ENCODE results near the gene PLEKHA1. TPM values are rescaled to one million over a fixed set of nuclear protein-coding genes. Genes with fewer than 3 reads are reported as not detected.

PLEKHA1 gene
- total and polyA plus RNA-seq, 2 of the 4 experiments (the other 2 are of a cell fraction) = 7.2 to 9.5 TPM

DNA sequence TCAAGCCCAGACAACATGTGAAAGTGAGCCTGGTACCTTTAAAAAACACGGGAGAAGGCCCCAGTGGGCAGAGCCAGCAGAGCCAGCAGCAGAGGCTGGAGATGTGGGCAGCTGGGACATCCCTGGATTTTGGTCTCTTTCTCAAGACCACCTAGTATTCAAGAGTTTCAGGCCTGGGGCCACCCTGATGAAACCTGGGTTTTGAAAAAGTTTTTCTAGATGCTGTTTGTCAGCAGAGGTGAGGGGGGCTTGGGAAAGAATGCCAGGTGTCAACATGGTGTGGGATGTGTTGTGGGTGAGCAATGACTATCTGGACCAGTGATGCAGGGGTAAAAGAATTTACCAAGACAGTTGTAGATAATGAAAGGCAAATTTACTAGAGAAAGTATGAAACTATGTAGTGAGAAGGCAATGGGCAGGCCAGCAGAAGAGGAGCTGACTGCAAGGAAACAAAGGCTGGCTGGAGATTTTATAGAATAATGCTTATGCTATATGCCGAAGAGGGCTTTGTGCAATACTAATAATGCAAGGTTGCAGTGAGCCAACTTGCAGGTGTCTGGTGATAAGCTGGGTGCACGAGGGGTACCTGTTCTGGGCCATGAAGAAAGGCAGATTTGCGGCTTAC is 28.1 kb upstream of the PLEKHA1 start:
- DNase-seq (no peak), ATAC-seq (ENCODE audit: low read depth) (no peak)
- Histone ChIP-seq H3K23ac (ENCODE audit: low read depth, low read length) (no peak overlapping the region), H3K4me3 (ENCODE audit: insufficient read depth, low read depth, low read length) (no peak overlapping the region), H3K9ac (ENCODE audit: low read depth, low read length) (no peak overlapping the region), H4K8ac (ENCODE audit: low read depth in 2 of 2, low read length in 2 of 2) (no peak overlapping the region), H3K9me3 (ENCODE audit: control insufficient read depth, insufficient read depth, low read length) (peaks cover 7% of the 10 kb centered on the region; the same call in 1 of the 2 replicates), H2BK20ac (ENCODE audit: low read depth, low read length) (no peak overlapping the region), H2BK15ac (ENCODE audit: low read depth, low read length) (no peak overlapping the region), H3K4me1 (ENCODE audit: control insufficient read depth, insufficient read depth, low read length) (no peaks in the 10 kb centered on the region), H3K18ac (ENCODE audit: low read depth, low read length) (no peak overlapping the region), H3K56ac (ENCODE audit: extremely low read depth, insufficient read depth, low read length) (no peak overlapping the region), H3K79me1 (ENCODE audit: low read depth in 1 of 2, low read length in 2 of 2) (no peaks in the 10 kb centered on the region), H2BK120ac (ENCODE audit: low read depth, low read length) (no peak overlapping the region), H3K36me3 (ENCODE audit: control insufficient read depth, insufficient read depth, low read length) (no peaks in the 10 kb centered on the region), H3K14ac (replicated peaks; ENCODE audit: low read depth, low read length) (no peak overlapping the region), H2BK5ac (ENCODE audit: low read depth, low read length, poor library complexity, severe bottlenecking) (no peak overlapping the region), H4K5ac (ENCODE audit: low read depth, low read length) (no peak overlapping the region), H3K27ac (ENCODE audit: insufficient read depth, low read length) (no peak overlapping the region), H3K27me3 (ENCODE audit: control insufficient read depth, insufficient read depth, low read length) (peaks cover 20% of the 10 kb centered on the region), H2AK5ac (ENCODE audit: low read depth, low read length) (no peak overlapping the region), H3K4me2 (ENCODE audit: low read depth, low read length) (no peak overlapping the region), H4K20me1 (ENCODE audit: insufficient read depth, low read length) (no peaks in the 10 kb centered on the region; the same call in 1 of the 2 replicates), H4K91ac (ENCODE audit: insufficient read depth, low read depth, low read length) (no peak overlapping the region), H3K9me1 (ENCODE audit: insufficient read depth, low read length) (no peaks in the 10 kb centered on the region), H2AK9ac (replicated peaks; ENCODE audit: low read depth, low read length, poor library complexity) (no peak overlapping the region), H2AFZ (replicated peaks; ENCODE audit: low read length, poor library complexity) (no peak overlapping the region), H3K4ac (ENCODE audit: low read depth, low read length) (no peak overlapping the region)
- no CpG with 5 or more reads among the region's 4 CpGs for WGBS, 2 experiments (ENCODE audit: extremely low coverage in 2 of 2, insufficient read length in 1 of 2)
- ChIA-PET CTCF (no interaction called here), POLR2A (ENCODE audit: unreplicated experiment) (no interaction called here)
- no TSS peak for BruUV-seq (replicated peaks)
- intact Hi-C loops (cut with micrococcal nuclease) = no loop called here
- dilution Hi-C loops (cut with HindIII; ENCODE audit: low sequenced_read_pairs, unreplicated experiment) = no loop called here
- TF ChIP-seq MAFK (IDR thresholded peaks at IDR 0.05; ENCODE audit: low read depth, low read length) = no peak
- no peak for TF ChIP-seq USF2 (IDR thresholded peaks at IDR 0.05; ENCODE audit: low read depth, low read length)
- no peak for TF ChIP-seq MXI1 (IDR thresholded peaks at IDR 0.05; ENCODE audit: borderline replicate concordance, low read depth, low read length)
- TF ChIP-seq CEBPB (IDR thresholded peaks at IDR 0.05; ENCODE audit: low read depth, low read length) = no peak
- no peak for TF ChIP-seq CHD1 (IDR thresholded peaks at IDR 0.05; ENCODE audit: low read depth, low read length)
- TF ChIP-seq RCOR1 (IDR thresholded peaks at IDR 0.05; ENCODE audit: insufficient replicate concordance, low read length) = no peak
- TF ChIP-seq FOS (IDR thresholded peaks at IDR 0.05; ENCODE audit: low read depth, low read length) = no peak
- TF ChIP-seq RFX5 (IDR thresholded peaks at IDR 0.05; ENCODE audit: low read depth, low read length) = no peak
- no peak for TF ChIP-seq RAD21 (IDR thresholded peaks at IDR 0.05; ENCODE audit: low read length)
- no peak for TF ChIP-seq SMC3 (IDR thresholded peaks at IDR 0.05; ENCODE audit: low read depth, low read length)
- TF ChIP-seq CTCF (conservative IDR thresholded peaks at IDR 0.05; ENCODE audit: low read depth, low read length) = no peak
- TF ChIP-seq BHLHE40 (IDR thresholded peaks at IDR 0.05; ENCODE audit: low read depth, low read length) = no peak
- no peak for TF ChIP-seq ELK1 (IDR thresholded peaks at IDR 0.05; ENCODE audit: borderline replicate concordance, low read depth, low read length)
- no peak for TF ChIP-seq NFE2L2 (IDR thresholded peaks at IDR 0.05; ENCODE audit: low read depth, low read length)
- TF ChIP-seq MAZ (IDR thresholded peaks at IDR 0.05; ENCODE audit: borderline replicate concordance, low read depth, low read length) = no peak
- TF ChIP-seq POLR2A (IDR thresholded peaks at IDR 0.05; ENCODE audit: low read depth, low read length) = no peak
- in situ Hi-C loops (cut with MboI; ENCODE audit: low sequenced_read_pairs) = loop anchor here (10.0 kb wide), 1 partner anchor 228 kb away; no protein-coding TSS in a partner anchor
